ENCODE measurements around the gene SPDYE2.
"Not testable (repeated sequence)": the region's sequence is repeated elsewhere in the genome, so short reads cannot be mapped to it uniquely, and the experiment has no call there.

- TF ChIP-seq CTCF (conservative IDR thresholded peaks at IDR 0.05 in 1 of 2, IDR thresholded peaks at IDR 0.05 in 1 of 2; ENCODE audit: extremely low read depth in 1 of 2, insufficient read depth in 1 of 2, low read depth in 1 of 2, low read length in 2 of 2); EZH2 (IDR thresholded peaks at IDR 0.05; ENCODE audit: borderline replicate concordance, low read length): not testable (repeated sequence)
These were observed 39.0 kb upstream of the SPDYE2 start for GRCh38 chr7:102511860-102512522.
